HG02642 (cell line): ENCODE results near the gene ERFL.

ENCODE experiments used
- ATAC-seq: cut with Tn5 transposase; IDR thresholded peaks from one replicate; pipeline ENCODE4 v1.9.1; 2021; ENCODE audit warnings: mild to moderate bottlenecking; ENCODE audit not compliant: unreplicated experiment, poor library complexity

ERFL gene

DNA sequence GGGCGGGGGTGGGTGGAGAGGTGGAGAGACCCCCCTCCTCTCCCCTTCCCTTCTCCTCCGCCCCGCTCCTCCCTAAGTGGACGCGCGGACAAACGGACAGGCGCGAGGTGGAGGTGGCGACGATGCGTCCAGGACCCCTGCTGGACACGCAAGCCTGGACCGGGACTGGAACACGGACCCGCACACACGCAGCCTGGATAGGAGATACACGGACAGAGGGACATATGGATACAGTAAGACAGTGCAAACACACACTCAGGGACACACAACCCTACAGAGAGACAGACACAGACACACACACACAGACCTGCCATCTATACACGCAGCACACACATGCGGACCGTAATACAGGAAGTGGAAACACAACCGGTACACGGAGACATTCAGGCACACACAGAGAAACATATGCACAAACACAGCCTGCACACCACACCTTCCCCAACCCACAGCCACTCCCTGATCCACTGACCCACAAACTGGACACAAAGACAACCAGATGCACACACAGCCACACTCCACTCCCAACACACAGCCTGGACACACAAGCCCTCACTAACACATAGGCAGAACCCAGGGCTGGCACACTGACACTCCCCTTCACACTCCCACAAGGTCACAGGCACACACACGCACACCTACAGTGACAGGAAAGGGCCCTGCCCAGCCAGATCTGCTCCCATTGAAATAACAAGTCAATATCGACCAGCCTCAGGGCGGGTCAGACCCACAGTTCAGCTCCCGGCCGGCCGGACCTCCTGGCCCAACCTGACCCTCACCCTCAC lies 696 bp upstream of the ERFL start:
- no peak for ATAC-seq

DNA sequence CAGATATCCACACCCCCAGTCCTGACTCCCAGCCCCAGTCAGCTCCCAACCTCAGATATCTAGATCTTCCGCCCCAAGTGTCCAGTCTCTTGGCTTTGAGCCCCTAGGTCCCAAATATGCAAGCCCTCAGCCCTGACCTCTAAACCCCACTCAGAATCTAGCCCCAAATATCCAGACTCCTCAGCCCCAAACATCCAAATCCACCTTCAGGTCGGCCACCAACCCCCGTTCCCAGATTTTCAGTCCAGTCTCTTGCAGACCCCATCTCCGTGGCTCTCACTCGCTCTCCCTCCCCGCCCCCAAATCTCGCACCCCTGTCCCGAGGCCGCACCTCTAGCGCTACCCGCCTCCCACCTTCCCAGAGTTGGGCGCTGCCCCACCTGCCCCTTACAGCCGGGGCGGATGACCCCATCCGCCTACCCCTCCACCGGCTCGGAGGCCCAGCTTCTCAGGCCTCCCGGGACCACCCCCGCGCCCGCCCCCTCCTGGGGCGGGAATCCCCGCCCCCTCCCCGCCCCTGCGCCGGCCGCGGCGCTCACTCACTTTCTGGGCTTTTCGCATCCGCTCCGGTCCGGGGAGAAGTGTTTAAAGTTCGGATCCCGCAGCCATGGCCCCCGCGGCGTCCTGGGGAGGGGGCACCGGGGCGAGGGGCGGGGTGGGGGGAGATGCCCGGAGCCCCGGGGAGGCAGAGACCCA lies 604 bp downstream of the ERFL start:
- ATAC-seq, result no peak

DNA sequence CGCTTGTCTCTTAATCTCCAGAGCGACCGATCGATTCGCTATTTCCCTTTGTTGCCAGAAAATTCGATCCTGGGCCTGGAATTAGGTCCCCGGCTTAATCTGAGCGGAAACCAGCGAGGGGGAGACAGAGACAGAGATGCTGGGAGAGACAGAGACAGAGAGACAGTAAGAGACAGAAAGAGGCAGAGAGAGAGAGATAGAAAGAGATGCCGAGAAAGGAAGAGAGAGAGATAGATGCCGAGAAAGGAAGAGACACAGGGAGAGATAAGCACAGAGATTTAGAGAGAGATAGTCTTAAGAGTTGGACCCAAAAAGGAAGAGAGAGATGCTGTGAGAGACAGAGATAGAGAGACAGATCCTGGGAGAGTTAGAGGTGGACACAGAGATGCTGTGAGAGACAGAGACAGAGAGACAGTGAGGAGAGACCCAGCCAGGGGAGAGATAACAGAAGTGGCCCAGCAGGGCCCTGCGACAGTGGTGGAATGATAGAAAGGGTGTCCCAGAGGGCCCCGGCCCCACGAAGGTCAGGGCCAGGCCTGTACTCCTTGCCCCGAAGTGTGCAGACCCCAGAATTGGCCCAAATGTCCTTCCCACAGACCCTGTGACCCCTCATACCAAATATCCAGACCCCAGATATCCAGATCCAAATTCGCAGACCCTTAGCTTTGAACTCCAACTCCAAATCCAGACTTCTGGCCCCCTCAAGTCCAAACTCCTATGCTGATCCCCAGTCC lies 1.3 kb downstream of the ERFL start:
- no peak for ATAC-seq

DNA sequence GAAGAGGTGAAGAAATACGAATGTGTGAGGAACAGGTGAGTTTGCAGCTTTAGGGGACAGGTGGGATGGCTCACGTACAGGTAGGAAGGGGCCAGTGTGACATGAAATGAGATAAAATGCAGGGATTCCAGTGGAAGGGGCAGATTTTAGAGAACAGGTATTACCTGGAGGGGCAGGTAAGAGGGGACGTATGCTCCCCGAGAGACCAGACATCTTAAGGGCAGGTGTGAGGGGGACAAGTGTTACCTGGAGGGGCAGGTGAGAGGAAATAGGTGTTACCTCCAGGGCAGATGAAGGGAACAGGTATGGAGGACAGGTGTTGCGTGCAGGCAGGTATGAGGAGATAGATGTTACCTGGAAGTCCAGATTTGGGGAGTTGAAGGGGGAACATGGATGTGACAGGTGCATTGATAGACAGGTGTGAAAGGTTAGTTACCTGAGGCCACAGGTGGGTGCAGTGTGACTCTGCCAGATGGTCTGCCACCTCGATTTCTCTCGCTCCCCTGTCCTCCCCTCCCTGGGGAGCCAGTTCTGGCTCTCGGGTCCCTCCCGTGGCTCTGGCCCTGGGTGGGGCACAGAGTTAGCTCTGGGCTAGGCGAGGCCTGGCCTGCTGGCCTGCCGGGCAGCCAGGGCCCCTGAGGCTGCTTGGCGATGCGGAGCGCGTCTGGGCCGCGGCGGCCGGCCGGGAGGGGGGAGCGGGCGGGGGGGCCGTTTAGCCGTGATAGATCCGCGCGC lies 2.1 kb downstream of the ERFL start:
- ATAC-seq, result no peak

DNA sequence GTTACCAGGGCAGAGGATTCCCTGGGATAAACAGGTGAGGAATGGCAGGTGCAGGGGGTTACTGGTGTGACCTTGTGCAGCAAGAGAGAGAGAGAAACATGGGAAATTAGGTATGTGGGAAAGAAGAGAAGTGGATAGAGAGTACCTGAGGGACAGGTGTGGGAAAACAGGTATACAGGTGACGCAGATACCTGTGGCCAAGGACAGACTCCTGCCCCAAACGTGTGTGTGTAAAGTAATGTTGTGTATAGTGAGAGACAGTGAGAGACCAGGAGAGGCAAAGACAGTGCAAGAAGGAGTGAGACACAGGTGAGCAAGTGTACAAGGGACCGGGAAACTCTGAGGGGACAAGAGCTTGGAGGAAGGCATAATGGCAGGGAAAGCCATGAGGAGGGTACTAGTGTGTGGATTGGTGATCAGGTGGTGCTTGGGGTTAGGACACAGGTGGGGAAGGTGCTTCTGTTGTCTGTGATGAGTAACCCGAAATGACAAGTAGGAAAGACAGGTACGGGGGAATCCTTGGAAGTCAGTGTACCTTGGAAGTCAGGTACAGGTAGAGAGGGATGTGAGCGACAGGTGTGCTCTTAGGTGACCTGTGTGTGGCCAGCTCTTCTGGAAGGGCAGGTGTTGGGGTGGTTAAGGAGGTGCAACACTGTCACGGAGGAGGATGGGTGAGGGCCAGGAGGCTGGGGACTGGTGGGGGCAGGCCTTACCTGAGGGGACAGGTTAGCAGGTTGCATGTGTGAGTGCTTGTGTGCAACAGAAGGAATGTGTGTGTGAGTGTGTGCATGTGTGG lies 2.8 kb downstream of the ERFL start:
- no peak for ATAC-seq

DNA sequence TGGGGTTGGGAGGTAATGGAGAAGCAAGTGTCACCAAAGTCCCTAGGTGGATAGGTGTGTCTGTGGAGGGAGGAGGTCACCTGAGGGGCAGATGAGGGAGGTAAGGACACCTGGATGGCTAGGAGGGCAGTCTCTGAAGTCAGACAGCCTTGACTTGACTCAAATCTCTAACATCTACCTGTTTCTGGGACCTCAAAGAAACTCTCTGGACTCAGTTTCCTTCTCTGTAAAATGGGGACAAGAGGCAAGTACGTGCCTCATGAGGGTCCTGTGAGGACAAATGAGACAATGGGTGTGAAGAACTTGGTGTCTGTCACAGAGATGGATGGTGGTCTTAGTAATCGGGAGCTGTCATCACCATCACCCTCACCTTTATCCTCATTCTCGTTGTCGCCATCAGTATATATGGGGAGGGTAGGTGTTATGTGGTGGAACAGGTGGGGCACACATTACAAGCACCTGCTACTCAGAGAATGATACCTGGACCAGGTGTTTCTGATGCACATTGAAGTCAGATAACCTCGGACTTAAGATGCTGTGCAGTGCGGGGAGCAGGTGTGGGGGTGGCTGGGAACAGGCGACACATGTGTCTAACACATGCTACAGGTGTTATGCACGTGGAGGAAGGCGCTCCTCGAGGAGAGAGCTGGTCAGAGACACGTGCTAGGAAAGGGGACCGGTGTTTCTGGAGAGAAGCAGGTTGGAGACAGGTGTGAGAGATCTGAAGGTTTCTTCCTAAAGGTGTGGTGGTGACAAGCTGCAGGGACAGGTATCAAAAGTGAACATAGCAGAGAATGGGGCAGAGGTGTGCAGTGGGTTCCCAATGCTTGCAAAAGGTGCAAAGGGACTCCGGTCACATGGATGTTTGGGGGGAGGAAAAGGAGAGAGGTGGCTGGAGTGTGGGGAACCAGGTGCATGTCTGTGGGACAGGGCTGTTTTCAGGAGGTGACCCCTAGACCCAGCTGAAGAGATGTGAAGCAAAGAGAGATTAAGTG lies 3.8 kb downstream of the ERFL start:
- no peak for ATAC-seq

DNA sequence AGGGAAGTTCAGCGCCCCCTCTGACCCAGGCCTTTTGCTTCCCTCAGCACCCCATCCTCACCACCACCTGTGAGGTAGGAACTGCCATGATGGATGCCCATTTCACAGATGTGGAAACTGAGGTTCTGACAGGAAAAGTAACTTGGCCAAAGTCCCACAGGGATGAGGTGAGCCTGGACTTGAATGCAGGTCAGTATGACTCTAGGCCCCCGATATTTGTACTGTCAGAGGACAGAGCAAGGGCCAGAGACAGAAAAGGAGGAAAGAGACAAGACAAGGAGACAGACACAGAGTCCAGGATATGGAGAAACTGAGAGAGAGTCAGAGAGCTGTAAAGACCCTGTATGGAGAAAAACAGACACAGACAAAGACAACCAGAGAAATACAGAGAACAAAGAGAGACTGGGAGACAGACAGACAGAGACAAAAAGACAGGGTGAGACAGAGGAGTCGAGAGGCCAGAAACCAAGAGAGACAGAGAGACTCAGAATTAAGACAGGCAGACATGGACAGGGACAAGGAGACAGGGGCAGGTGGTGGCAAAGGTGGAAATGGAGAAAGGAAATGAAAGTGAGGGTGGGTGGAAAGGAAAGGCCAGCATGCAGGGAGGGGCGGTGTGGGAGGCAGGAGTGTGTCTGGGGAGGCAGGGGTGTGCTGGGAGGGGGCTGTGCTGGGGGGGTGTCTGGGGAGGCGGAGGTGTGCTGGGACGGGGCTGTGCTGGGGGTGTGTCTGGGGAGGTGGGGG lies 5.0 kb downstream of the ERFL start:
- no peak for ATAC-seq

DNA sequence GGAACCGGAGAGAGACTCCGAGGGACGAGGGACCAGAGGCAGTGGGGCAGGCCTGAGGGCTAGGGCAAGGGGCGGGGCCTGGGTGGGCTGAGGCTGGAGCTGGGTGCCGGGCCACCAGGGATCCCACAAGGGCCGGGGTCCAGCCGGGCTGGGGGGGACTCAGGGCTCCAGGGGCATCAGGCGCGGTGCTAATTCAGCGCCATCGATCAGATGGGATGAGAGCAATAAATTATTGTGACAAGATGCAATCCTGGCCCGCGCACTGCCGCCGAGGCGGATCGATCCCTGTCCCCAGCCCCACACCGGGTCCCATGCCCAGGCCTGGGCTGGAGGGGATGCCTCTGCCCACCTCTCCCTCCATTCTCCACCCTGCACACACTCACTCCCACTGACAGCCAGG lies 5.7 kb downstream of the ERFL start:
- ATAC-seq, result no peak

DNA sequence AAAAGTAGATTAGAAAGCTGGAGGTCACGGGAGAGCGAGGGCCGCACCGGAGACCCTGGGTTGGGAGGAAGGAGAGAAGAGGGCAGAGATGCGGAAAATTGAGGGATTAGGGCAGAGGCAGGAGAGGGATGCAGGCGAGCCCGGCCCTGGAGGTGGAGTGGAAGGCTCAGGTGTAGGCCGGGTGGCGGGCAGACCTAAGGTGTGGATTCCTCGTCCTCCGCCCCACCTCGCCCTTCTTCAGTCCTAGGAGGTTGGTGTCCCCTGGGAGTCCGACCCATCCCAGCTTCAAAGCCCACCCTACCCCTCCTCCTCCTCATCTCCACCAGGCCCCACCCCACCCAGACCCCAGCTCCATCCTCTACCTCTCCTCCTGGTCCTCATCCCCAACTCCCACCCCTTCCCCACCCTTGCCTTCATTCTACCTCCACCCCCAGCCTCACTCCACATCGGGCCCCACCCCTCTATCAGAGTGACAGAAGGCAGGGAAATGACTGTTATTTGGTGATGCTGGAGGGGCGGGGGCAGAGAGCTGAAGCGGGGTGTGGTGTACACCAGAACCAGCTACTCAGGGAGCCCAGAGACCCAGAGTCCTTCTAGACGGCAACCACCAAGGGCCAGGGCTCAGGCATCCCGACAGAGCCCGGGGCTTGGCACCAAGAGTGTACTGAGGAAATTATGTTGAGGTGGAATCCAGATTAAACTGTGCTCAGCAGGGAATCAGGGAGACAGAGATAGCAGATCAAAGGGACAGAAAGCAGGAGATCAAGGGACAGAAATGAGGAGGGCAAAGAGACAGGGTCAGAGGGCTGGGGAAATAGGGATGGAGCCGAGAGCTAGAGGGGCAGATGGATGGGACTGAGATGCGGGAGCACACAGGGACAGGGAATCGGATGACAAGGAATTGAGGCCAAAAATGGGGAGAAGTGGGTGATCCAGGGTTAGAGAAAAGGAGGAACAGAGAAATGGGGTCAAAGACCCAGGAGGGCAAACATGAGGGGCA lies 6.4 kb downstream of the ERFL start:
- no peak for ATAC-seq

DNA sequence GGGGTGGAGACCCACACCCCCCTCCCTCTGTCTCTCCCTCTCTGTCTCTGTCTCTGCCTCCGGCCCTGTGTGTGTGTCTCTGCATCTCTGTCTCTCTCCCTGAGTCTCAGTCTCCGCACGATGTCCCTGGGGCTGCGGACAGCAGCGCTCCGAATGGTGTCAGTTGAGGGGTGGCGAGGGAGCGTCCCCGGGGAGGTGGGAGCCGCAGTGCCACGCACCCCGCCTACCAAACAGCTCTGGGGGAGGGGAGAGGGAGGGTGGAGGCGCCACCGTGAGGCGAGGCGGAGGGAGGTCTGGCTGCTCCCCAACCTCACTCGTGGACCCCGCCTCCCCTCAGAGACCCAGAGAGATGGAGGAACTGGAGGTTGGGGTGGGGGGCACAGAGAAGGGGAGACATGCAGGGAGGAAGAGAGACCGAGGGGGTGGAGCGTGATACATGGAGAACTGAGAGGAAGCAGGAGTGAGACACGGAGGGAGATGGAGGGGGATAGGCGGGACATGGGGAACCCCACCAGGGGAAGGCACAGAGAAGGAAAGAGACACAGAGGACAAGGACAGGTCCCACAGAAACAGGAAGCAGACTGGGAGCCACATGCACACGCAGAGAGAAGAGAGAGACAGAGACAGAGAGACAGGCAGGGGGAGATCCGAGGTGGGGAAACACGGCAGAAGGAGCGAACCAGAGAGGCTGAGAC lies 7.2 kb downstream of the ERFL start:
- no peak for ATAC-seq

DNA sequence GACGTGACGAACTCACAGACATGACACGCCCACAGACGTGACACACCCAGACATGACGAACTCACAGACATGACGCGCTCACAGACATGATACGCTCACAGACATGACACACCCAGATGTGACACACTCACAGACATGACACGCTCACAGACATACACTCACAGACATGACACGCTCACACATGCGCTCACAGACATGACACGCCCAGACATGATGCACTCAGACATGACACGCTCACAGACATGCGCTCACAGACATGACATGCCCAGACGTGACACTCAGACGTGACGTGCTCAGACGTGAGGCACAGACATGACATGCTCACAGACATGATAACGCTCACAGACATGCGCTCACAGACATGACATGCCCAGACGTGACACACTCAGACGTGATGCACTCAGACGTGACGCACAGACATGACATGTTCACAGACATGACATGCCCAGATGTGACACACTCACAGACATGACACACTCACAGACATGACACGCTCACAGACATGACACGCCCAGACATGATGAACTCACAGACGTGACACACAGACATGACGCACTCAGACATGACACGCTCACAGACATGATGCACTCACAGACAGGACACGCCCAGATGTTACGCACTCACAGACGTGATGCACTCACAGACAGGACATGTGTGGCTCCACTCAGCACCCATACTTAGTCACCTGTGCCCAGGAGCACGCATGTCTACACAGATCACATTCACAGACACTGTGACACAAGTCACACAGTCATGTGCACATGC lies 8.1 kb downstream of the ERFL start:
- no peak for ATAC-seq

DNA sequence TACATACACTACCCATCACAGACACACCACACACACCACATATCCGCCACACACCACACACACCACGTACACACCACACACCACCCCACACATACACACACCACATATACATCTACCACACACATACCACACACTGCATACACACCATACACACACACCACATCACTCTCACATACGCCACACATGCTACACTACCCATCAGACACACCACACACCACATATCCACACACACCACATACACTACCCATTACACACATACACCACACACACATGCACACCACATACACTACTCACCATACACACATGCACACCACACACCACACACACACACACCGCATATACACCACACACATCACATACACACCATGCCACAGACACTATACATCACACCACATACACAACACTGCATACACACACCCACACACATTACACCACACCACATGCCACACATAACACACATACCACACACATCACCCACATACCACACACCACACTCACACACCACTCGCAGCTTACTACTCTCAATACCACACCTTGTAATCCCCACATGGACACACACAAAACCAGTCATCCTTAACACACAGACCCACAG lies 9.5 kb downstream of the ERFL start:
- ATAC-seq, result no peak

DNA sequence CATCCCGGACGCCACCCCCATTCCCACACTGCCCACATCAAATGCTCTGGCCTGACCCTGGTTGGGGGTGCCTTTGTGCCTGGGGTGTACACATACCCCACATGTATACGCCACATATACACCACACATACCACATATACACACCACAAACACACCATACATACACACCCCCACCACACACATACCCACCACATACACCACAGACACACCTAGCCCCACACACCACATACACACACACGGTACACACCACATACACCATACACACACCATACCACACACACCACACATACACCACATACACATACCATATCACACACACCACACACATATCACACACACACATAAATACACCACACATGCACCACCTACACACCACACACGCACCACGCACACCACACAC lies 10.2 kb downstream of the ERFL start:
- ATAC-seq, result no peak

DNA sequence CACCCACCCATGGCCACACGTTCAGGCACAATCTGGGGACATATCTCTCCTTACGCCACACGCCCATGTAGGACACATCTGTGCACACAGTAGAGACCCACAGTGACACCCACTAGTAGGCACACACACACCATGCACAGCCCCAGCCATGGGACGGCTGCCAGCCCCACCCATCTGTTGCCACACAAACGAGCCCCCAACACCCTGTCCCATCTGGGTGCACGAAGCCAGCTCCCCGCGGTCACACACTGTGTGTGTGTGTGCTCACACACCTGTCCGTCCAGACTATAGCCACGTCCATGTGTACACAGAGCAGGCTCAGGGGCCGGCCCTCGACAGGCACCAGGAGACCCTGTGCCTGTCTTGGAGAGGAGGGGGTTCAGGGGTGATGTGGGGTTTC lies 10.6 kb downstream of the ERFL start:
- no peak for ATAC-seq

DNA sequence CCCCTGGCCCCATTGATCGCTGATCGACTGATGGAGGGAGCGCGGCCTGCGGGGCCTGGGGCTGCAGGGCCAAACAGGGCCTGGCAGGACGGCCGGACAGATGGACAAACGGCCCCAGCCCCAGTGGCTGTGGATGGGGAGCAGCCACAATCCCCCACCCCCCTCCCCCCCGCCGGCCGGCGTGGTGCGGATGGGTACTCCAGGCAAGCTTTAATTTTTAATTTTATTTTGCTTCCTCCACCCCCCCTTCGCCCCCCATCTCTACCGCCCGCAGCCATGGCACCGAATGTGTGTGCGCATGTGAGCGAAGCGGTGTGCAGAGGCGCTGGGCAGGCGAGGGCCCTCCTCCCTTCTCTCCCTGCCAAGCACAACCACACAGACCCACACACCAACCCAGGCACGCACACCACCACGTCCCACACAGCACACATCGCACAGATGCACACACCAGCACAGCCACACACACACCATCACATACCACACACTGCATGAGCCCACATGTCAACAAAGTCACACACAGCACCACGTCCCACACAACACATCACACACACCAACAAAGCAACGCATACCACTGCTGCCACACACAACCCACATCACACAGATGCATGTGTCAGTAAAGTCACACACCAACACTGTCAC lies 12.4 kb downstream of the ERFL start:
- no peak for ATAC-seq
